ENCODE data around the gene ELFN2.

Gene ELFN2

DNA sequence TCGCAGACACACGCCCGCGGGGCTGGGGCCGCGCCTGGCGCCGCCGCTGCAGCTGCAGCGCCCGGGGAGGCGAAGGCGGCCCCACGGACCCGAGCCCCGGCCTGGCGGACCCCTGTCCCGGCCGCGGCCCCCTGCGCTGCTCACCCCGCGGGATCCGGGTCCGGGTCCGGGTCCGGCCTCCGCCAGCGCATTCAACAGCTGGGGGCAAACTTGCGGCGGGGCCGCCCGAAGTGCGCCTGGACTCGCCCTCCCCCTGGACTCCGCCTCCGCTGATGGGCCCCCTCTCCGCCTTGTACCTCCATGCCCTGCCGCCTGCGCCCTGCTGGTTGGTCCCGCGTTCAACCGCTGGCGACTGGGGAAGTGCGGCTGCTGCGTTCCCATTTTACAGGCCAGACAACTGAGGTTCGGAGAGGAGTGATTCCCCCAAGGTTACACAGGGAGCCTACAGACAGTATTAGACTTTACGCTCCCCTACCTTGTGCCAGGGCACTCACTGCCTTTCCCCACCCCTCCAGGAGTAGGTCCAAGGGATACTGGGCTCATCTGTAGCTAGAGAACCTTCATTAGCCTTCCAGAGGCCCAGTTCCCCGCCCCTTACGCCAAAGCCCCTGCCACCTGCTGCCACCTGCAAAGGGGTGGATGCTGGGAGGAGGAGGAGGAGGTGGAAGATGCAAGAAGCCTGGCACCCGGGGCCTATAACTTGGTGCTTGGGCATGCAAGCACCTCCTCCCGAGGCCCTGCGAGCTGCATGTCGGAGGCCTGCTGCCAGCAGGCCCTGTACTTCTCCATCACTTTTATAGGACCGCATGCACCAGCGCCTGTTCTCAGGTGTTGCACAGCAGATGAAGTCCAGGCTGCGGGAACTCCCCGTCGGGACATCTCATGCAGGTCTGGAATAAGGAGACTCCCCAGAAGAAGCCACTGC, 694 bp upstream of the ELFN2 start:
- Histone ChIP-seq H3K27me3 (replicated peaks) (peaks cover 4% of the 10 kb centered on the region), H3K36me3 (replicated peaks) (no peaks in the 10 kb centered on the region), H3K27ac (no peak overlapping the region), H3K4me3 (ENCODE audit: low read depth, low read length) (peak overlapping the region; percentile 58)
- TF ChIP-seq, protein P1, sequence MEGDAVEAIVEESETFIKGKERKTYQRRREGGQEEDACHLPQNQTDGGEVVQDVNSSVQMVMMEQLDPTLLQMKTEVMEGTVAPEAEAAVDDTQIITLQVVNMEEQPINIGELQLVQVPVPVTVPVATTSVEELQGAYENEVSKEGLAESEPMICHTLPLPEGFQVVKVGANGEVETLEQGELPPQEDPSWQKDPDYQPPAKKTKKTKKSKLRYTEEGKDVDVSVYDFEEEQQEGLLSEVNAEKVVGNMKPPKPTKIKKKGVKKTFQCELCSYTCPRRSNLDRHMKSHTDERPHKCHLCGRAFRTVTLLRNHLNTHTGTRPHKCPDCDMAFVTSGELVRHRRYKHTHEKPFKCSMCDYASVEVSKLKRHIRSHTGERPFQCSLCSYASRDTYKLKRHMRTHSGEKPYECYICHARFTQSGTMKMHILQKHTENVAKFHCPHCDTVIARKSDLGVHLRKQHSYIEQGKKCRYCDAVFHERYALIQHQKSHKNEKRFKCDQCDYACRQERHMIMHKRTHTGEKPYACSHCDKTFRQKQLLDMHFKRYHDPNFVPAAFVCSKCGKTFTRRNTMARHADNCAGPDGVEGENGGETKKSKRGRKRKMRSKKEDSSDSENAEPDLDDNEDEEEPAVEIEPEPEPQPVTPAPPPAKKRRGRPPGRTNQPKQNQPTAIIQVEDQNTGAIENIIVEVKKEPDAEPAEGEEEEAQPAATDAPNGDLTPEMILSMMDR (IDR thresholded peaks at IDR 0.05; ENCODE audit: low read depth, low read length, missing control alignments), result no peak
- DNase-seq, result no peak
- in situ Hi-C loops (cut with HindIII; ENCODE audit: low pct_ligation_motif_present, low sequenced_read_pairs), result no loop called here

DNA sequence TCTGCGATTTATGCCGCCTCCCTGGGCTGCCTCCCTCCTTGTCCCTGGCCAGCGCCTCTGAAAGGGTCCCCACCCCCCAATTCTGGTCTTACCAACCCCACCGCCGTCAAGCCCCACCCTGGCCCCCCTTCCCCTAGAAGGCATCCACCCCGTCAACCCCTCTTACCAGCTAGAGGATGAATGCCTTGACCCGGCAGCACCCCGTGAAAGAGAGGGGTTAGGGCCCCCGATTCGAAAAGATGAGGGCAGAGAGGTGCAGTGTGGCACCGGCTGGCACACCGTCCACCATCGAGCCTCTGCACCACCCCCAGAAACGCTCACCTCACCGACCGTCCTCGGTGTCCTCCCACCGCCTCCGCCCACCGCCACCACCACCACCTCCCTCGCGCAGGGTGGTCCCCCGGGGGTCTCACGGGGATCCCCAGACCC, 559 bp downstream of the ELFN2 start:
- in situ Hi-C loops (cut with HindIII; ENCODE audit: low pct_ligation_motif_present, low sequenced_read_pairs), result no loop called here
- Histone ChIP-seq H3K36me3 (replicated peaks) (no peaks in the 10 kb centered on the region), H3K4me3 (ENCODE audit: low read depth, low read length) (peak overlapping the region; percentile 58), H3K27me3 (replicated peaks) (peaks cover 4% of the 10 kb centered on the region), H3K27ac (no peak overlapping the region)
- TF ChIP-seq, protein P1 (IDR thresholded peaks at IDR 0.05; ENCODE audit: low read depth, low read length, missing control alignments), result no peak
- no peak for DNase-seq

DNA sequence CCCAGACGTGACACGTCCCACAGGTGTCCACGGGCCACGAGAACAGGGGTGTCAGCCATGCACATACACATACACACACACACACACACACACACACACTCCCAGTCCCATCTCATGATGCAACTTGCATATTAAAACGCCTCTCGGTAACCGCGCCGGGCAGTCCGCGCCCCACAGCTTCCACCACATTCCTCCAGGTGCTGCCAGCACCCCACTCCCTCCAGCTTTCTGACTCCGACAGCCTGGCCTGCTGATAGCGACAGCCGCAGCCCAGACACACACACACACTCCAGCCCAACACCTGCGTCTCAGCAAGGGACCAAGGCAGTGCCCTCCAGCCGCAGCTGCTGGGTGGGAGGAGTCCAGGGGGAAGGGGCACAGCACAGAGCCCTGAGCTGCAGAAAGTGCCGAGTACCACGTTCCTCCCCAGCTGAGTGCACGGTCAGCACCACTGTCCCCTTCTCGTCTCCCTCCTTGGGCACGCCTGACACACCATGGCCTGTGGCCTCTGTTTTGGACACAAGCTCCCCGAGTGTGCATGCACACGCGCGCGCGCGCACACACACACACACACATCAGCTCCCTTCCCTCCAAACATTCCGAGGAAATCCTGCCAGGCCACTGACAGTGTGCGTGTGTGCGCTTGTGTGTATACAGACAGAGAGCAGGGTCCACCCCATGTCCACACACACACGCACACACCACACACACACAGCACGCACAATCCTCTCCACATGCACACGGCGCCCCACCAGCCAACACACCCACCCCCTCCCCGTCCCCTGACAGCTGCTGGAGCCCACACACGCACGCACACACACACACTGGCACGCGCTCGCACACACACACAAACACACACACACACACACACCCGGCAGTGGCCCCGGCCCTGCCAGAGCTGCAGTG, 1.2 kb downstream of the ELFN2 start:
- in situ Hi-C loops (cut with HindIII; ENCODE audit: low pct_ligation_motif_present, low sequenced_read_pairs), result no loop called here
- TF ChIP-seq, protein P1 (IDR thresholded peaks at IDR 0.05; ENCODE audit: low read depth, low read length, missing control alignments), result no peak
- Histone ChIP-seq H3K27ac (no peak overlapping the region), H3K4me3 (ENCODE audit: low read depth, low read length) (peak overlapping the region; percentile 58), H3K36me3 (replicated peaks) (no peaks in the 10 kb centered on the region), H3K27me3 (replicated peaks) (peaks cover 4% of the 10 kb centered on the region)
- no peak for DNase-seq

DNA sequence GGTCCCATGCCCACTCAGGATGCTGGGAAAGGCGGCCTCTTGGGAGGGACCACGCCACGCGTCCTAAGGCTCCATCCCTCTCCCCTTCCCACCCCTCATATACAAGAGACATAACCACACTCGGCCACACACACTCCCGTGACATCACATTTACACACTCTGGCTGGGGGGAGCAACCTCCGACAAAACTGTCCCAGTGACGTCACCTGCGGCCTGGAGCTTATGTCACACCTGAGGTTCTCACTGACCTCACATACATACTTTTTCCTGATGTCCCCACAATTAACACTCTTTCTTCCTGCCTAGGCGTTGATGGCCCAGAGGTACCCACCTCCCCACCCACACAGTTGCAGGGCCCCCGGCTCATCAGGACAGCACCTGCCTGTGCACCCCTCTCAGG, 1.9 kb downstream of the ELFN2 start:
- no peak for DNase-seq
- TF ChIP-seq, protein P1 (IDR thresholded peaks at IDR 0.05; ENCODE audit: low read depth, low read length, missing control alignments), result no peak
- no peak overlapping the region for H3K4me3 ChIP-seq (ENCODE audit: low read depth, low read length)
- H3K27ac ChIP-seq, result no peak overlapping the region
- in situ Hi-C loops (cut with HindIII; ENCODE audit: low pct_ligation_motif_present, low sequenced_read_pairs), result no loop called here
- H3K36me3 ChIP-seq (replicated peaks), result no peaks in the 10 kb centered on the region
- peaks cover 4% of the 10 kb centered on the region for H3K27me3 ChIP-seq (replicated peaks)

DNA sequence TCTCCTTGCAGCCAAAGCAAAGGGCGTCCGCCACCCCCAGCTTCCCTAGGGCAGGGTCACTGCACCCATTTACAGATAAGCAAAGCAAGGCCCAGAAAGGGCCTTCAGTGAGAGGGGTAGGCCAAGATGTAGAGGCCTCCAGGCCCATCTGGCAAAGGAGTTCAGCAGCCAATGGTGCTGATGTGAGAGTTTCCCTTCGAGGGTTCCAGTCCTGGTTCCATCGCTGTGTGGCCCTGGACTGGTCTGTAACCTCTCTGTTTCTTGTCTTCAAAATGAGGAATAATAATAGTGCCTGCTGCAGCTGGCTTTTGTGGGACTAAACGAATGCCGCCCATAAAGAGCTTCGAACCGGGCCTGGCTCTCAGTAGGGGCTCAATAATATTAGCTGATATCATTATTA, 4.0 kb downstream of the ELFN2 start:
- in situ Hi-C loops (cut with HindIII; ENCODE audit: low pct_ligation_motif_present, low sequenced_read_pairs), result no loop called here
- Histone ChIP-seq H3K27me3 (replicated peaks) (peaks cover 7% of the 10 kb centered on the region), H3K36me3 (replicated peaks) (no peaks in the 10 kb centered on the region), H3K4me3 (ENCODE audit: low read depth, low read length) (no peak overlapping the region), H3K27ac (no peak overlapping the region)
- TF ChIP-seq, protein P1 (IDR thresholded peaks at IDR 0.05; ENCODE audit: low read depth, low read length, missing control alignments), result no peak
- no peak for DNase-seq

Measured in brain microvascular endothelial cell (primary cell).